OCI-LY3 (cell line): ENCODE results near the gene PDHX.

Source experiments
- CTCF ChIP-seq: fragments of 200-600, 300-600 bp; sonication (generic); IDR thresholded peaks from 2 replicates; pipeline ENCODE4 v1.5.1; 2014; ENCODE audit warnings: antibody characterized with exemption, low read length, low read depth
- EZH2phosphoT487 ChIP-seq: fragments of 200-600 bp; shearing (Covaris generic); IDR thresholded peaks from 2 replicates; pipeline ENCODE4 v1.6.1; 2018; ENCODE audit warnings: antibody characterized with exemption, mixed run types, low read depth

DNA sequence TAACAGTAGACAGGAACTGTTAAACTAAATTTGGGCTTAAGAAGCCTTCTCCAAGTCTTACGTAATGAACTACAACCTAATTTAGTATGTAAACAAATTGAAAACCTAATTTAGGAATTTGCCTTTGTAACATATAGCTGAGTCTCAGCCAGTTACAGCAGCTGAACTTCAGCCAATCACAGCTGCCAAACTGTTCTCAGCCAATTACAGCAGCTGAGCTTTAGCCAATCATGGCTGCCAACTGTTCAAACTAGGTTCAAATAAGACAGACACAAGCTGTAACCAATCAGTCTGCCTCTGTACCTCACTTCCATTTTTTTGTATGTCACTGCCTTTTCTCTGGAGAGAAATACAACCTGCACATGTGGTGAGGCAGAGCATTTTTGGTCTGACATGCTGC is 127.5 kb downstream of the PDHX start:
- no peak for TF ChIP-seq CTCF
- TF ChIP-seq EZH2phosphoT487, result no peak
